ENCODE results near the gene RABL6. TPM values are rescaled to one million over a fixed set of nuclear protein-coding genes. Genes with fewer than 3 reads are reported as not detected.

Gene RABL6
- total and polyA plus RNA-seq, 2 of the 4 experiments (the other 2 are of a cell fraction): 37.1 to 47.5 TPM

DNA sequence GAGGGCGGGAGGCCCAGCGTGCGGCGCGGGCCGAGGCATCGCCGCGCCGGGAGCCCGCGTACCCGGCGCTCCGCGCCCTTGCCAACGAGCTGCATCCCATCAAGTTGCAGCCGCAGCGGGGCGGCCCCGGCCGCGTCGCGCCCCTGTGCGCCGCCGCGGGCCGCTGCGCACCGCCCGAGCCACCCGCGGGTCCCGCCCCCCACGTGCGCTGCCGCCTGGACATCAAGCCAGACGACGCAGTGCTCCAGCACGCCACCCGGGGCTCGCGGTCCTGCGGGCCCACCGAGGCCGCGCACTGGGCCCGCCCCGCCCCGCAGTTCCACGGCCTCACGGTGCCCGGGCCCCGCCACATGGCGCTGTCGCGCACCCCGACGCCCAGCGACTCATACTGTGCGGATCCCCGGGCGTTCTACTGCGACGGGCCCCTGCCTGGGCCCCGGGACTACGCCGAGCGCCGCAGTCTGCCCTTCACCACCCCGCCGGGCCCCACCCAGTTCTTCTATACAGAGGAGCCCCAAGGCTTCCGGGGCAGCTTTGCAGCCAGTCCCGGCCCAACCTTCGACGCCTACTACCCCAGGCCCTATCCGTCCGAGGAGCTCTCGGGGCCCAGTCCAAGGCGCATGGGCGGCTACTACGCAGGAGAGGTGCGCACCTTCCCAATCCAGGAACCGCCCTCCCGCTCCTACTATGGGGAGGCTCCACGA is 37.2 kb downstream of the RABL6 start:
- Histone ChIP-seq H3K18ac (ENCODE audit: low read depth, low read length) (no peak overlapping the region), H3K9me1 (ENCODE audit: insufficient read depth, low read length) (peaks cover 7% of the 10 kb centered on the region; the same call in 1 of the 2 replicates), H3K27ac (ENCODE audit: insufficient read depth, low read length) (no peak overlapping the region), H2BK20ac (ENCODE audit: low read depth, low read length) (no peak overlapping the region), H4K8ac (ENCODE audit: low read depth in 2 of 2, low read length in 2 of 2) (no peak overlapping the region), H4K91ac (ENCODE audit: insufficient read depth, low read depth, low read length) (no peak overlapping the region), H3K14ac (replicated peaks; ENCODE audit: low read depth, low read length) (no peak overlapping the region), H3K79me1 (ENCODE audit: low read depth in 1 of 2, low read length in 2 of 2) (peaks cover 3 to 16% of the 10 kb centered on the region in 2 experiments; a peak in 2 of 4 replicates), H2AK9ac (replicated peaks; ENCODE audit: low read depth, low read length, poor library complexity) (no peak overlapping the region), H2BK15ac (ENCODE audit: low read depth, low read length) (no peak overlapping the region), H2AFZ (replicated peaks; ENCODE audit: low read length, poor library complexity) (no peak overlapping the region), H2BK120ac (ENCODE audit: low read depth, low read length) (no peak overlapping the region), H2BK5ac (ENCODE audit: low read depth, low read length, poor library complexity, severe bottlenecking) (no peak overlapping the region), H3K4me1 (ENCODE audit: control insufficient read depth, insufficient read depth, low read length) (peaks cover 12% of the 10 kb centered on the region), H3K23ac (ENCODE audit: low read depth, low read length) (no peak overlapping the region), H3K4ac (ENCODE audit: low read depth, low read length) (no peak overlapping the region), H3K4me3 (ENCODE audit: insufficient read depth, low read depth, low read length) (no peak overlapping the region), H3K4me2 (ENCODE audit: low read depth, low read length) (no peak overlapping the region), H3K36me3 (ENCODE audit: control insufficient read depth, insufficient read depth, low read length) (peaks cover 2% of the 10 kb centered on the region; the same call in 1 of the 2 replicates), H3K9me3 (ENCODE audit: control insufficient read depth, insufficient read depth, low read length) (peaks cover 6% of the 10 kb centered on the region; the same call in 1 of the 2 replicates), H2AK5ac (ENCODE audit: low read depth, low read length) (no peak overlapping the region; the same call in 1 of the 2 replicates), H3K27me3 (ENCODE audit: control insufficient read depth, insufficient read depth, low read length) (peaks cover 22% of the 10 kb centered on the region), H4K20me1 (ENCODE audit: insufficient read depth, low read length) (peaks cover 29% of the 10 kb centered on the region), H4K5ac (ENCODE audit: low read depth, low read length) (no peak overlapping the region), H3K9ac (ENCODE audit: low read depth, low read length) (no peak overlapping the region), H3K56ac (ENCODE audit: extremely low read depth, insufficient read depth, low read length) (no peak overlapping the region)
- in situ Hi-C loops (cut with MboI; ENCODE audit: low sequenced_read_pairs) (no loop called here), intact Hi-C loops (cut with micrococcal nuclease) (no loop called here), dilution Hi-C loops (cut with HindIII; ENCODE audit: low sequenced_read_pairs, unreplicated experiment) (no loop called here)
- 18% methylated on average over 55 of the region's 88 CpGs; no CpG with 5 or more reads in 1 of the 2 experiments for whole genome bisulfite sequencing, 2 experiments (ENCODE audit: extremely low coverage in 2 of 2, insufficient read length in 1 of 2)
- POLR2A ChIA-PET (ENCODE audit: unreplicated experiment): interaction anchor here (0.6 kb wide), 1 partner anchor 103 kb away, joined by 3 read pairs; no protein-coding TSS in a partner anchor
- DNase-seq (no peak), ATAC-seq (ENCODE audit: low read depth) (no peak)
- no TSS peak for BruUV-seq (replicated peaks)
- CTCF ChIA-PET: no interaction called here
- no peak for TF ChIP-seq MAFK (IDR thresholded peaks at IDR 0.05; ENCODE audit: low read depth, low read length)
- no peak for TF ChIP-seq MAZ (IDR thresholded peaks at IDR 0.05; ENCODE audit: borderline replicate concordance, low read depth, low read length)
- no peak for TF ChIP-seq NFE2L2 (IDR thresholded peaks at IDR 0.05; ENCODE audit: low read depth, low read length)
- no peak for TF ChIP-seq SMC3 (IDR thresholded peaks at IDR 0.05; ENCODE audit: low read depth, low read length)
- no peak for TF ChIP-seq FOS (IDR thresholded peaks at IDR 0.05; ENCODE audit: low read depth, low read length)
- no peak for TF ChIP-seq POLR2A (IDR thresholded peaks at IDR 0.05; ENCODE audit: low read depth, low read length)
- no peak for TF ChIP-seq CEBPB (IDR thresholded peaks at IDR 0.05; ENCODE audit: low read depth, low read length)
- TF ChIP-seq MXI1 (IDR thresholded peaks at IDR 0.05; ENCODE audit: borderline replicate concordance, low read depth, low read length): no peak
- TF ChIP-seq RCOR1 (IDR thresholded peaks at IDR 0.05; ENCODE audit: insufficient replicate concordance, low read length): no peak
- TF ChIP-seq, protein P1, sequence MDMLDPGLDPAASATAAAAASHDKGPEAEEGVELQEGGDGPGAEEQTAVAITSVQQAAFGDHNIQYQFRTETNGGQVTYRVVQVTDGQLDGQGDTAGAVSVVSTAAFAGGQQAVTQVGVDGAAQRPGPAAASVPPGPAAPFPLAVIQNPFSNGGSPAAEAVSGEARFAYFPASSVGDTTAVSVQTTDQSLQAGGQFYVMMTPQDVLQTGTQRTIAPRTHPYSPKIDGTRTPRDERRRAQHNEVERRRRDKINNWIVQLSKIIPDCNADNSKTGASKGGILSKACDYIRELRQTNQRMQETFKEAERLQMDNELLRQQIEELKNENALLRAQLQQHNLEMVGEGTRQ (IDR thresholded peaks at IDR 0.05; ENCODE audit: low read depth, low read length): no peak
- TF ChIP-seq RAD21 (IDR thresholded peaks at IDR 0.05; ENCODE audit: low read length): no peak
- TF ChIP-seq BHLHE40 (IDR thresholded peaks at IDR 0.05; ENCODE audit: low read depth, low read length): no peak
- TF ChIP-seq, protein P2, sequence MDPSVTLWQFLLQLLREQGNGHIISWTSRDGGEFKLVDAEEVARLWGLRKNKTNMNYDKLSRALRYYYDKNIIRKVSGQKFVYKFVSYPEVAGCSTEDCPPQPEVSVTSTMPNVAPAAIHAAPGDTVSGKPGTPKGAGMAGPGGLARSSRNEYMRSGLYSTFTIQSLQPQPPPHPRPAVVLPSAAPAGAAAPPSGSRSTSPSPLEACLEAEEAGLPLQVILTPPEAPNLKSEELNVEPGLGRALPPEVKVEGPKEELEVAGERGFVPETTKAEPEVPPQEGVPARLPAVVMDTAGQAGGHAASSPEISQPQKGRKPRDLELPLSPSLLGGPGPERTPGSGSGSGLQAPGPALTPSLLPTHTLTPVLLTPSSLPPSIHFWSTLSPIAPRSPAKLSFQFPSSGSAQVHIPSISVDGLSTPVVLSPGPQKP (IDR thresholded peaks at IDR 0.05; ENCODE audit: borderline replicate concordance, low read depth, low read length): no peak
- no peak for TF ChIP-seq RFX5 (IDR thresholded peaks at IDR 0.05; ENCODE audit: low read depth, low read length)
- TF ChIP-seq, protein P3, sequence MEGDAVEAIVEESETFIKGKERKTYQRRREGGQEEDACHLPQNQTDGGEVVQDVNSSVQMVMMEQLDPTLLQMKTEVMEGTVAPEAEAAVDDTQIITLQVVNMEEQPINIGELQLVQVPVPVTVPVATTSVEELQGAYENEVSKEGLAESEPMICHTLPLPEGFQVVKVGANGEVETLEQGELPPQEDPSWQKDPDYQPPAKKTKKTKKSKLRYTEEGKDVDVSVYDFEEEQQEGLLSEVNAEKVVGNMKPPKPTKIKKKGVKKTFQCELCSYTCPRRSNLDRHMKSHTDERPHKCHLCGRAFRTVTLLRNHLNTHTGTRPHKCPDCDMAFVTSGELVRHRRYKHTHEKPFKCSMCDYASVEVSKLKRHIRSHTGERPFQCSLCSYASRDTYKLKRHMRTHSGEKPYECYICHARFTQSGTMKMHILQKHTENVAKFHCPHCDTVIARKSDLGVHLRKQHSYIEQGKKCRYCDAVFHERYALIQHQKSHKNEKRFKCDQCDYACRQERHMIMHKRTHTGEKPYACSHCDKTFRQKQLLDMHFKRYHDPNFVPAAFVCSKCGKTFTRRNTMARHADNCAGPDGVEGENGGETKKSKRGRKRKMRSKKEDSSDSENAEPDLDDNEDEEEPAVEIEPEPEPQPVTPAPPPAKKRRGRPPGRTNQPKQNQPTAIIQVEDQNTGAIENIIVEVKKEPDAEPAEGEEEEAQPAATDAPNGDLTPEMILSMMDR (conservative IDR thresholded peaks at IDR 0.05; ENCODE audit: low read depth, low read length): no peak

Measured in IMR-90 (cell line).